K562 (cell line): Measurements from ENCODE around the gene CCDC171. TPM values are rescaled to one million over a fixed set of nuclear protein-coding genes. Genes with fewer than 3 reads are reported as not detected.
A peak's percentile ranks its signal among the peaks of the same experiment; 100 is the strongest.

Experiments
- ATAC-seq: fragments of 200-7000 bp; cut with Tn5 transposase; 3 replicates; pipeline ENCODE4 v1.9.1; 2020; ENCODE audit warnings: moderate library complexity
- BruUV-seq: library from RNA; stranded (reverse); fragments of 400-500 nt; replicated peaks from 2 replicates; lab custom pipeline; 2021; lab: Mats Ljungman, UMichigan
- CTCF ChIA-PET: fragments of 300-600 bp; formaldehyde crosslinking; extraction: SDS; loops from one replicate; lab custom pipeline; 2021; ENCODE audit warnings: low intra/inter-chr PET ratio; lab: Yijun Ruan, JAX
- POLR2A ChIA-PET: fragments of 300-600, 350-650 bp; sonication (Branson Sonifier 250); formaldehyde crosslinking; extraction: SDS; loops from one replicate; lab custom pipeline; 2021; ENCODE audit warnings: antibody characterized with exemption, inconsistent platforms; lab: Yijun Ruan, JAX
- DNase-seq, 4 experiments: peaks; one replicate each; pipeline versions ENCODE4 v3.0.0 to v3.0.0-alpha.2; 2011 to 2018; ENCODE audit warnings: low spot score in 3 of 4, mixed read lengths in 3 of 4; ENCODE audit errors: extremely low read depth in 1 of 4
- FAIRE-seq: peaks from 2 replicates; lab custom pipeline; 2011; peaks lifted over from hg19 to GRCh38; lab: Jason Lieb, UNC
- H2AFZ ChIP-seq: 2 replicates; pipeline ENCODE4 v1.6.0; 2011; ENCODE audit warnings: low read depth, low read length, control low read depth, inconsistent platforms
- H3K27ac ChIP-seq: fragments of 200-600 bp; 3 replicates; pipeline ENCODE4 v1.8.0; 2011; ENCODE audit warnings: low read depth, mild to moderate bottlenecking, control low read depth, inconsistent platforms, low read length, moderate library complexity, mixed read lengths; ENCODE audit errors: extremely low read depth
- H3K27me3 ChIP-seq, 2 experiments: fragments of 300-600 bp in 1 of 2; 2 replicates in 1 of 2; 3 replicates in 1 of 2; pipeline versions ENCODE4 v1.6.0 to v1.8.0; 2011; ENCODE audit warnings: inconsistent platforms in 2 of 2, low read length in 2 of 2, mild to moderate bottlenecking in 1 of 2, mixed read lengths in 1 of 2, moderate library complexity in 1 of 2; ENCODE audit not compliant: control insufficient read depth in 2 of 2, insufficient read depth in 2 of 2
- H3K36me3 ChIP-seq: fragments of 300-600 bp; 3 replicates; pipeline ENCODE4 v1.8.0; 2011; ENCODE audit warnings: mild to moderate bottlenecking, low read length, inconsistent platforms; ENCODE audit not compliant: control insufficient read depth, insufficient read depth
- H3K4me1 ChIP-seq, 2 experiments: fragments of 200-600 bp in 1 of 2; replicated peaks in 1 of 2; 2 replicates in 1 of 2; 3 replicates in 1 of 2; pipeline versions ENCODE4 v1.5.1 to v1.8.0; 2011; ENCODE audit warnings: inconsistent platforms in 2 of 2, low read length in 2 of 2, mild to moderate bottlenecking in 1 of 2, mixed read lengths in 1 of 2, moderate library complexity in 1 of 2; ENCODE audit not compliant: control insufficient read depth in 2 of 2, insufficient read depth in 2 of 2
- H3K4me2 ChIP-seq: 2 replicates; pipeline ENCODE4 v1.6.1; 2011; ENCODE audit warnings: low read length, control low read depth, inconsistent platforms, mixed read lengths; ENCODE audit not compliant: insufficient read depth
- H3K4me3 ChIP-seq: fragments of 200-600 bp; sonication (generic), shearing (Covaris generic); 2 replicates; pipeline ENCODE4 v1.5.1; 2016; ENCODE audit warnings: control low read depth, inconsistent platforms
- H3K79me2 ChIP-seq: fragments of 200-600 bp; 3 replicates; pipeline ENCODE4 v1.8.0; 2011; ENCODE audit warnings: low read length, inconsistent platforms; ENCODE audit not compliant: control insufficient read depth, insufficient read depth
- H3K9ac ChIP-seq, 2 experiments: 2 replicates each; pipeline versions ENCODE4 v1.6.0 to v1.6.1; 2011; ENCODE audit warnings: low read depth in 2 of 2, low read length in 2 of 2, control low read depth in 1 of 2, inconsistent platforms in 1 of 2, mild to moderate bottlenecking in 1 of 2, mixed read lengths in 1 of 2; ENCODE audit not compliant: insufficient read depth in 1 of 2
- H3K9me1 ChIP-seq: one replicate; pipeline ENCODE4 v1.6.0; 2011; ENCODE audit warnings: inconsistent platforms, mild to moderate bottlenecking, low read length, moderate library complexity; ENCODE audit not compliant: control insufficient read depth, insufficient read depth
- H3K9me3 ChIP-seq: replicated peaks from 2 replicates; pipeline ENCODE4 v1.5.1; 2011; ENCODE audit warnings: low read depth, low read length, inconsistent platforms; ENCODE audit not compliant: control insufficient read depth, insufficient read depth
- H4K20me1 ChIP-seq: replicated peaks from 2 replicates; pipeline ENCODE4 v1.6.1; 2011; ENCODE audit warnings: low read length, inconsistent platforms, mixed read lengths; ENCODE audit not compliant: control insufficient read depth, insufficient read depth
- CBFA2T3 ChIP-seq: fragments of 450-650 bp; IDR thresholded peaks from 2 replicates; pipeline ENCODE4 v1.6.1; 2017
- CXXC5 ChIP-seq: fragments of 250-450 bp; sonication (Bioruptor Pico); IDR thresholded peaks from 2 replicates; pipeline ENCODE4 v1.8.0; 2022; ENCODE audit warnings: inconsistent platforms, mild to moderate bottlenecking, moderate library complexity
- GATAD2A ChIP-seq: fragments of 450-650 bp; IDR thresholded peaks from 2 replicates; pipeline ENCODE4 v1.6.1; 2017
- LEF1 ChIP-seq: fragments of 450-650 bp; IDR thresholded peaks from 2 replicates; pipeline ENCODE4 v1.6.1; 2016; ENCODE audit warnings: mild to moderate bottlenecking
- MECOM ChIP-seq: fragments of 250-450 bp; sonication (Bioruptor Pico); IDR thresholded peaks from 2 replicates; pipeline ENCODE4 v1.8.0; 2022; ENCODE audit warnings: inconsistent platforms
- NR4A1 ChIP-seq, 2 experiments: fragments of 250-450 bp in 1 of 2; fragments of 450-650 bp in 1 of 2; sonication (Bioruptor Pico) in 1 of 2; IDR thresholded peaks; 2 replicates each; pipeline versions ENCODE4 v1.4.0 to v1.6.1; 2016 to 2020; ENCODE audit warnings: mild to moderate bottlenecking in 2 of 2, missing compliant biosample characterization in 1 of 2, missing genetic modification characterization in 1 of 2, moderate library complexity in 1 of 2
- ZBTB17 ChIP-seq: fragments of 450-650 bp; formaldehyde crosslinking; IDR thresholded peaks from 2 replicates; pipeline ENCODE4 v1.4.0; 2020; ENCODE audit warnings: mild to moderate bottlenecking
- ZFX ChIP-seq: sonication (generic); formaldehyde crosslinking; IDR thresholded peaks from 2 replicates; pipeline ENCODE4 v1.8.0; 2022; ENCODE audit warnings: mild to moderate bottlenecking, missing genetic modification reagents, moderate library complexity
- ZNF174 ChIP-seq: fragments of 250-450 bp; sonication (Bioruptor Pico); IDR thresholded peaks from 2 replicates; pipeline ENCODE4 v1.4.0; 2020; ENCODE audit warnings: mild to moderate bottlenecking
- WGBS: fragments of 100-300 bp; shearing (Covaris generic); methylation state at CpG from one replicate; pipeline ENCODE4 v1.1.6; 2016; ENCODE audit warnings: low coverage, mixed read lengths; ENCODE audit not compliant: insufficient coverage; ENCODE audit errors: missing lambda C conversion rate; 5-methylcytosine and 5-hydroxymethylcytosine counted together
- in situ Hi-C: fragments of 300-500 bp; cut with MboI; formaldehyde crosslinking; loops from 4 replicates; pipeline ENCODE4 v1.15.0; 2018; ENCODE audit warnings: inconsistent platforms, mixed read lengths
- intact Hi-C: fragments of 100-400 bp; cut with micrococcal nuclease; formaldehyde crosslinking; loops from 2 replicates; pipeline ENCODE4 v1.14.2; 2022
- polyA plus RNA-seq, 8 experiments: library from polyadenylated mRNA; depleted of rRNA in 4 of 8; stranded (reverse) in 5 of 8; unstranded in 3 of 8; fragments of >200 nt; fragmentation: Nextera tagmentation in 2 of 8; fragmentation: Illumina TruSeq in 1 of 8; extraction: Ambion mirVana in 2 of 8; extraction: Trizol in 1 of 8; gene quantifications; 2 replicates each; pipeline versions ENCODE4 v1.2.1 to v1.2.3, GENCODE V29; 2011 to 2014; ENCODE audit warnings: inconsistent platforms in 1 of 8, missing spikeins in 1 of 8
- total RNA-seq, 7 experiments: library from RNA; depleted of rRNA in 6 of 7; stranded (reverse); fragments of >200 nt in 6 of 7; fragmentation: Illumina TruSeq in 2 of 7; extraction: Trizol in 2 of 7; gene quantifications; 2 replicates each; pipeline versions ENCODE4 v1.2.1 to v1.2.3, GENCODE V29; 2011 to 2021; ENCODE audit warnings: low replicate concordance in 1 of 7
- TF ChIP-seq, protein P1 (sequence below): sonication (generic); formaldehyde crosslinking; IDR thresholded peaks from 2 replicates; pipeline ENCODE4 v1.8.0; 2023; ENCODE audit warnings: mild to moderate bottlenecking, missing genetic modification reagents
- TF ChIP-seq, protein P2 (sequence below): sonication (generic); formaldehyde crosslinking; IDR thresholded peaks from 2 replicates; pipeline ENCODE4 v1.8.1; 2023; ENCODE audit warnings: mild to moderate bottlenecking, missing genetic modification reagents
- TF ChIP-seq, protein P3 (sequence below): sonication (generic); formaldehyde crosslinking; IDR thresholded peaks from 2 replicates; pipeline ENCODE4 v1.9.0; 2022; ENCODE audit warnings: mild to moderate bottlenecking, missing genetic modification reagents
- TF ChIP-seq, protein P4 (sequence below): fragments of 450-650 bp; IDR thresholded peaks from 2 replicates; pipeline ENCODE4 v1.6.1; 2016
- TF ChIP-seq, protein P5 (sequence below): IDR thresholded peaks from 2 replicates; pipeline ENCODE4 v1.6.1; 2011; ENCODE audit warnings: borderline replicate concordance, low read depth, mild to moderate bottlenecking, moderate library complexity, low read length; ENCODE audit not compliant: insufficient read depth, poor library complexity, severe bottlenecking

The CCDC171 gene
- total and polyA plus RNA-seq, 9 of the 15 experiments (the other 6 are each of a cell fraction or from before 2014, with no cell fraction given), result 0.08 to 3.8 (median 0.27) TPM

DNA sequence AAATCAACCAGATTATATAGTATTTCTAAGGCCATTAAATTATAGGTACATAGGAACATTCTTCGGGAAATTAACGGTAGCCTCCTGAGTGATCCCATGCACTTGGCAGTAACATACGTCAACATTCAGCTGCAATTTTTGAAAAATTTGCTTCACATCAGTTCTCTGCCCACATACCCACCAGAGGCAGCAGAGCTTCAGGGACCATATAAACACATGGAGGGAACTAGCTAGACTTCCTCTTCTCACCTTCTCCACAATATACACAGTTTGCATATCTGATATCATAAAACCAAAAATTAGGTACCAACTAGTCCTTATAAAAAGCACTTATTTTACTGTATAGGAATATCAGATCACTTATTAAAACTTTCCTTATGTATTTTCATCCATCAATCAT is 46.9 kb upstream of the CCDC171 start (continued):
- no peak for TF ChIP-seq NR4A1 (CRISPR knock-in tag; IDR thresholded peaks at IDR 0.05)
- no peak for TF ChIP-seq NR4A1 (tag; IDR thresholded peaks at IDR 0.05)

DNA sequence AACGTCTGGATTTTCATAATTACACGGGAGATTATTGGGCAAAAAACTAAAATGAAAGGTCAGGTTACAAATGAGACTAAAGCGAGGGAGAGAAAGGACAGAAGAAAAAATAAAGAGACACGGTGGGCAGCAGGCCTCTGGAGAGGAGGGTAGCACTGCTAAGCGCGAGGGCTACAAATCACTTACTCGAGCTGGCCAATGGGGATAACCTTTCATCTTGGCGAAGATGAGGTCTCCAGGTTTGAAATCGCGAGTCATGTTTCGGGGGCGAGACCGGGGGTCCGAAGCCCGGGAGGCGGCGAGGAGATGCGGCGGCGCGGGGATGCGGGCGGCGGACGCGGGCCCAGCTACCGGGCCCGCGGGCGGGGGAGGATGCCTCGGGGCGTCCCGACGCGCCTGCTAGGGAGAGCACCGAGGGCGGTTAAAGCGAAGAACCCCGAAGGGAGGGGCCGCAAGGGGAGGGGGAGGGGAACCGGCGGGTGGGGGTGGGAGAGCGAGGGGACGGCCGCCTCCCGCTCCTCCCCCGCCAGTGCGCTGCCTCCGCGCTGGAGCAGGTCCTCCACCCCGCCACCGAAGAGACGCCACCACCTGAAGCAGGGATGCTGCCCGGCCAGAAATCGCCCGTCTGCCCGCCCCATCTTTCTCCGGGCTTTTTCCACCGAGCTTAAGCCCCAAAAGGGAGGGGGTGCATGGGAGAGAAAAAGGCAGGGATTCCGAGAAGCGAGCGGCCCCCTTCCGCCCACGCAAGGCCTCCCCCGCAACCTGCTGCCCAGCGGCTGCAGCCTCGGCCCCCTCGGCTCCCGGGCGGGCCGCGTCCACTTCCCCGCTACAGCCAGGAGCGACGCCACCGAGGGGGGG is 42.7 kb upstream of the CCDC171 start:
- no peaks in the 10 kb centered on the region for H3K9me3 ChIP-seq
- H3K36me3 ChIP-seq, result peaks cover 40% of the 10 kb centered on the region
- H3K4me2 ChIP-seq, result peak overlapping the region; percentile 83
- peak; percentile 58 to 71 (median 68) for DNase-seq
- no peaks in the 10 kb centered on the region for H3K9me1 ChIP-seq
- H3K79me2 ChIP-seq, result peaks cover 50% of the 10 kb centered on the region
- no peaks in the 10 kb centered on the region for H4K20me1 ChIP-seq
- BruUV-seq, result no TSS peak
- POLR2A ChIA-PET, result interaction anchor here (0.8 to 3.4 kb wide), 2 partner anchors 9 to 113 kb away, joined by 3 to 10 read pairs; no protein-coding TSS in a partner anchor
- H3K4me1 ChIP-seq, result peaks cover 3 to 7% of the 10 kb centered on the region in 2 experiments; a peak in 2 of 5 replicates
- peak; percentile 73 for ATAC-seq
- H3K9ac ChIP-seq, result peak overlapping the region; percentile 89 to 95
- peak overlapping the region; percentile 98 for H2AFZ ChIP-seq
- no peaks in the 10 kb centered on the region for H3K27me3 ChIP-seq
- peak overlapping the region; percentile 81 for H3K4me3 ChIP-seq
- WGBS, result 0% methylated on average over 5 of the region's 76 CpGs
- intact Hi-C loops (loop anchor here (5.0 kb wide), 1 partner anchor 42 kb away; the partner anchor contains the start of gene CCDC171), in situ Hi-C loops (no loop called here)
- no peak for FAIRE-seq
- H3K27ac ChIP-seq, result peak overlapping the region; percentile 98
- CTCF ChIA-PET, result no interaction called here
- TF ChIP-seq, protein P1, sequence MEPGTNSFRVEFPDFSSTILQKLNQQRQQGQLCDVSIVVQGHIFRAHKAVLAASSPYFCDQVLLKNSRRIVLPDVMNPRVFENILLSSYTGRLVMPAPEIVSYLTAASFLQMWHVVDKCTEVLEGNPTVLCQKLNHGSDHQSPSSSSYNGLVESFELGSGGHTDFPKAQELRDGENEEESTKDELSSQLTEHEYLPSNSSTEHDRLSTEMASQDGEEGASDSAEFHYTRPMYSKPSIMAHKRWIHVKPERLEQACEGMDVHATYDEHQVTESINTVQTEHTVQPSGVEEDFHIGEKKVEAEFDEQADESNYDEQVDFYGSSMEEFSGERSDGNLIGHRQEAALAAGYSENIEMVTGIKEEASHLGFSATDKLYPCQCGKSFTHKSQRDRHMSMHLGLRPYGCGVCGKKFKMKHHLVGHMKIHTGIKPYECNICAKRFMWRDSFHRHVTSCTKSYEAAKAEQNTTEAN (CRISPR knock-in tag), result no peak
- TF ChIP-seq GATAD2A, result no peak
- no peak for TF ChIP-seq ZFX (CRISPR knock-in tag)
- no peak for TF ChIP-seq ZBTB17
- TF ChIP-seq MECOM (CRISPR knock-in tag), result no peak
- no peak for TF ChIP-seq CXXC5 (CRISPR knock-in tag)
- no peak for TF ChIP-seq LEF1
- TF ChIP-seq, protein P2, sequence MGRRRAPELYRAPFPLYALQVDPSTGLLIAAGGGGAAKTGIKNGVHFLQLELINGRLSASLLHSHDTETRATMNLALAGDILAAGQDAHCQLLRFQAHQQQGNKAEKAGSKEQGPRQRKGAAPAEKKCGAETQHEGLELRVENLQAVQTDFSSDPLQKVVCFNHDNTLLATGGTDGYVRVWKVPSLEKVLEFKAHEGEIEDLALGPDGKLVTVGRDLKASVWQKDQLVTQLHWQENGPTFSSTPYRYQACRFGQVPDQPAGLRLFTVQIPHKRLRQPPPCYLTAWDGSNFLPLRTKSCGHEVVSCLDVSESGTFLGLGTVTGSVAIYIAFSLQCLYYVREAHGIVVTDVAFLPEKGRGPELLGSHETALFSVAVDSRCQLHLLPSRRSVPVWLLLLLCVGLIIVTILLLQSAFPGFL (CRISPR knock-in tag), result no peak
- TF ChIP-seq, protein P3, sequence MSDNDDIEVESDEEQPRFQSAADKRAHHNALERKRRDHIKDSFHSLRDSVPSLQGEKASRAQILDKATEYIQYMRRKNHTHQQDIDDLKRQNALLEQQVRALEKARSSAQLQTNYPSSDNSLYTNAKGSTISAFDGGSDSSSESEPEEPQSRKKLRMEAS (CRISPR knock-in tag), result 0 out of 2 replicates have a peak, but pooled peaks have one; percentile 12
- no peak for TF ChIP-seq CBFA2T3
- TF ChIP-seq, protein P4, sequence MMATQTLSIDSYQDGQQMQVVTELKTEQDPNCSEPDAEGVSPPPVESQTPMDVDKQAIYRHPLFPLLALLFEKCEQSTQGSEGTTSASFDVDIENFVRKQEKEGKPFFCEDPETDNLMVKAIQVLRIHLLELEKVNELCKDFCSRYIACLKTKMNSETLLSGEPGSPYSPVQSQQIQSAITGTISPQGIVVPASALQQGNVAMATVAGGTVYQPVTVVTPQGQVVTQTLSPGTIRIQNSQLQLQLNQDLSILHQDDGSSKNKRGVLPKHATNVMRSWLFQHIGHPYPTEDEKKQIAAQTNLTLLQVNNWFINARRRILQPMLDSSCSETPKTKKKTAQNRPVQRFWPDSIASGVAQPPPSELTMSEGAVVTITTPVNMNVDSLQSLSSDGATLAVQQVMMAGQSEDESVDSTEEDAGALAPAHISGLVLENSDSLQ, result peak; percentile 43; the same call in 1 of the 2 replicates
- TF ChIP-seq, protein P5, sequence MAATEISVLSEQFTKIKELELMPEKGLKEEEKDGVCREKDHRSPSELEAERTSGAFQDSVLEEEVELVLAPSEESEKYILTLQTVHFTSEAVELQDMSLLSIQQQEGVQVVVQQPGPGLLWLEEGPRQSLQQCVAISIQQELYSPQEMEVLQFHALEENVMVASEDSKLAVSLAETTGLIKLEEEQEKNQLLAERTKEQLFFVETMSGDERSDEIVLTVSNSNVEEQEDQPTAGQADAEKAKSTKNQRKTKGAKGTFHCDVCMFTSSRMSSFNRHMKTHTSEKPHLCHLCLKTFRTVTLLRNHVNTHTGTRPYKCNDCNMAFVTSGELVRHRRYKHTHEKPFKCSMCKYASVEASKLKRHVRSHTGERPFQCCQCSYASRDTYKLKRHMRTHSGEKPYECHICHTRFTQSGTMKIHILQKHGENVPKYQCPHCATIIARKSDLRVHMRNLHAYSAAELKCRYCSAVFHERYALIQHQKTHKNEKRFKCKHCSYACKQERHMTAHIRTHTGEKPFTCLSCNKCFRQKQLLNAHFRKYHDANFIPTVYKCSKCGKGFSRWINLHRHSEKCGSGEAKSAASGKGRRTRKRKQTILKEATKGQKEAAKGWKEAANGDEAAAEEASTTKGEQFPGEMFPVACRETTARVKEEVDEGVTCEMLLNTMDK, result no peak
- no peak for TF ChIP-seq ZNF174 (CRISPR knock-in tag)
